CD14-positive monocyte (primary cell): ENCODE measurements around the gene SEMA3D. TPM values are rescaled to one million over a fixed set of nuclear protein-coding genes. Genes with fewer than 3 reads are reported as not detected.

Experiments
- DNase-seq, 3 donors: peaks; one replicate each; pipeline ENCODE4 v3.0.0-alpha.2; 2011 to 2022
- H2AFZ ChIP-seq: 2 replicates; pipeline ENCODE4 v1.6.0; 2012; ENCODE audit warnings: mild to moderate bottlenecking, low read depth, low read length, inconsistent platforms; ENCODE audit not compliant: insufficient read depth, poor library complexity, severe bottlenecking
- H3K27ac ChIP-seq, 2 donors: 1 replicate in 1 of 2; 2 replicates in 1 of 2; pipeline ENCODE4 v1.5.1; 2012 to 2013; ENCODE audit warnings: low read length in 2 of 2, control low read depth in 1 of 2, inconsistent platforms in 1 of 2, low read depth in 1 of 2, mild to moderate bottlenecking in 1 of 2
- H3K27me3 ChIP-seq, 2 donors: one replicate each; pipeline versions ENCODE4 v1.6.0 to v1.6.1; 2011 to 2013; ENCODE audit warnings: low read length in 2 of 2; ENCODE audit not compliant: control insufficient read depth in 2 of 2, insufficient read depth in 2 of 2
- H3K36me3 ChIP-seq, 2 donors: replicated peaks in 1 of 2; 1 replicate in 1 of 2; 2 replicates in 1 of 2; pipeline versions ENCODE4 v1.5.1 to v1.6.1; 2012 to 2013; ENCODE audit warnings: low read length in 2 of 2, control low read depth in 1 of 2, inconsistent platforms in 1 of 2, mild to moderate bottlenecking in 1 of 2; ENCODE audit not compliant: insufficient read depth in 2 of 2, control insufficient read depth in 1 of 2
- H3K4me1 ChIP-seq, 2 donors: 1 replicate in 1 of 2; 2 replicates in 1 of 2; pipeline versions ENCODE4 v1.5.1 to v1.6.1; 2012 to 2013; ENCODE audit warnings: low read length in 2 of 2, control low read depth in 1 of 2, inconsistent platforms in 1 of 2, mild to moderate bottlenecking in 1 of 2, moderate library complexity in 1 of 2; ENCODE audit not compliant: insufficient read depth in 2 of 2, control insufficient read depth in 1 of 2
- H3K4me2 ChIP-seq: replicated peaks from 2 replicates; pipeline ENCODE3; 2012; ENCODE audit warnings: low read length, moderate library complexity, mild to moderate bottlenecking; ENCODE audit not compliant: poor library complexity, severe bottlenecking; ENCODE audit errors: extremely low read depth
- H3K4me3 ChIP-seq, 3 experiments: fragments of 200-600 bp in 1 of 3; sonication (generic) in 1 of 3; replicated peaks in 1 of 3; 1 replicate in 2 of 3; 2 replicates in 1 of 3; pipeline ENCODE4 v1.5.1; 2011 to 2013; ENCODE audit warnings: low read length in 3 of 3, mild to moderate bottlenecking in 3 of 3, control low read depth in 2 of 3, low read depth in 2 of 3, inconsistent platforms in 1 of 3, moderate library complexity in 1 of 3
- H3K79me2 ChIP-seq: 2 replicates; pipeline ENCODE4 v1.6.0; 2012; ENCODE audit warnings: mild to moderate bottlenecking, control low read depth, inconsistent platforms, low read length, moderate library complexity; ENCODE audit not compliant: insufficient read depth
- H3K9ac ChIP-seq: 2 replicates; pipeline ENCODE4 v1.6.0; 2017; ENCODE audit warnings: low read length, mild to moderate bottlenecking; ENCODE audit not compliant: insufficient read depth, poor library complexity, severe bottlenecking
- H3K9me3 ChIP-seq, 2 donors: replicated peaks in 1 of 2; 1 replicate in 1 of 2; 2 replicates in 1 of 2; pipeline versions ENCODE4 v1.5.1 to v1.6.1; 2012 to 2013; ENCODE audit warnings: low read length in 2 of 2, control low read depth in 1 of 2; ENCODE audit not compliant: control insufficient read depth in 1 of 2, insufficient read depth in 1 of 2
- H4K20me1 ChIP-seq: 2 replicates; pipeline ENCODE4 v1.6.0; 2012; ENCODE audit warnings: mild to moderate bottlenecking, low read length, control low read depth, moderate library complexity; ENCODE audit not compliant: insufficient read depth
- H3K27ac Mint-ChIP-seq, 7 donors: one replicate each; pipeline ENCODE4 v1.8.0; 2020; ENCODE audit warnings: mild to moderate bottlenecking in 7 of 7, mixed read lengths in 7 of 7, moderate library complexity in 6 of 7, inconsistent platforms in 2 of 7
- H3K27me3 Mint-ChIP-seq, 3 donors: one replicate each; pipeline ENCODE4 v1.8.0; 2021 to 2022; ENCODE audit warnings: low read depth in 3 of 3, mild to moderate bottlenecking in 3 of 3, mixed read lengths in 3 of 3, moderate library complexity in 3 of 3, inconsistent platforms in 1 of 3
- H3K36me3 Mint-ChIP-seq, 2 donors: one replicate each; pipeline ENCODE4 v1.8.0; 2020; ENCODE audit warnings: mixed read lengths in 2 of 2, inconsistent platforms in 1 of 2, mild to moderate bottlenecking in 1 of 2
- H3K4me1 Mint-ChIP-seq: one replicate; pipeline ENCODE4 v1.8.0; 2020; ENCODE audit warnings: mild to moderate bottlenecking, mixed read lengths
- H3K4me3 Mint-ChIP-seq, 2 donors: one replicate each; pipeline ENCODE4 v1.8.0; 2020; ENCODE audit warnings: mild to moderate bottlenecking in 2 of 2, mixed read lengths in 2 of 2, moderate library complexity in 1 of 2
- H3K9me3 Mint-ChIP-seq, 7 donors: one replicate each; pipeline ENCODE4 v1.8.0; 2020 to 2022; ENCODE audit warnings: mixed read lengths in 7 of 7, mild to moderate bottlenecking in 6 of 7, moderate library complexity in 6 of 7, inconsistent platforms in 2 of 7
- WGBS: methylation state at CpG from one replicate; pipeline ENCODE4 v1.1.5; 2013; ENCODE audit warnings: missing lambda C conversion rate; ENCODE audit not compliant: insufficient coverage; 5-methylcytosine and 5-hydroxymethylcytosine counted together
- intact Hi-C, 2 donors: fragments of 100-400 bp; cut with micrococcal nuclease; formaldehyde crosslinking; loops; one replicate each; pipeline versions ENCODE4 v1.15.0 to v1.15.1; 2023
- polyA plus RNA-seq, 3 donors: library from polyadenylated mRNA; depleted of rRNA in 1 of 3; unstranded in 2 of 3; stranded (reverse) in 1 of 3; fragments of 300-500 nt in 2 of 3; fragments of >200 nt in 1 of 3; fragmentation: Illumina TruSeq in 2 of 3; gene quantifications; 1 replicate in 2 of 3; 2 replicates in 1 of 3; pipeline ENCODE4 v1.2.3, GENCODE V29; 2012 to 2021
- TF ChIP-seq, protein P1 (sequence below): fragments of 200-600 bp; IDR thresholded peaks from one replicate; pipeline ENCODE4 v1.8.0; 2022; ENCODE audit warnings: antibody characterized with exemption, mild to moderate bottlenecking

SEMA3D gene
- polyA plus RNA-seq, 3 donors: not detected

DNA sequence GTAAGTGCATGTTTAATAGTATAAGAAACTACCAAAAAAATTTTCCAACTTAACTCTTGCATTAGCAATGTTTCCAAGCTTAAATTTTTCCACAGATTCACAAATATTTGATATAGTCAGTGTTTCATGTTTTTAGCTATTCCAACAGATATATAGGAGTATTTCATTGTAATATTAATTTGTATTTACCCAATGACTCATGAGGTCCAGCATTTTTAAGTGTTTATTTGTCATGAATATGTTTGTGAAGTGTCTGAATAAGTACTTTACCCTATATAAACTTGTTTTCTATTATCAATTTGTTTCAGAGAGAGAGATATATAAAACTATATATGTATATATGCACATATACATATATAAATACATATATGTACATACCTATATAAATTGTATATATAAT, 71.0 kb downstream of the SEMA3D start:
- H3K27ac Mint-ChIP-seq: no peak overlapping the region
- H3K9me3 Mint-ChIP-seq: peaks cover 0 to 3% (median 2%) of the 10 kb centered on the region in 7 donors
- H3K9ac ChIP-seq: no peak overlapping the region
- H3K79me2 ChIP-seq: no peaks in the 10 kb centered on the region
- H4K20me1 ChIP-seq: no peaks in the 10 kb centered on the region
- DNase-seq: no peak
- no peaks in the 10 kb centered on the region for H3K36me3 ChIP-seq
- no peak overlapping the region for H3K4me3 Mint-ChIP-seq
- H2AFZ ChIP-seq: no peak overlapping the region
- H3K27me3 ChIP-seq: no peaks in the 10 kb centered on the region
- H3K4me2 ChIP-seq: no peak overlapping the region
- H3K36me3 Mint-ChIP-seq: no peaks in the 10 kb centered on the region
- no peaks in the 10 kb centered on the region for H3K4me1 Mint-ChIP-seq
- H3K27ac ChIP-seq: no peak overlapping the region
- no peak overlapping the region for H3K4me3 ChIP-seq
- H3K9me3 ChIP-seq: no peaks in the 10 kb centered on the region
- intact Hi-C loops: no loop called here
- H3K27me3 Mint-ChIP-seq: peaks cover 0 to 2% (median 0%) of the 10 kb centered on the region in 3 donors
- no peaks in the 10 kb centered on the region for H3K4me1 ChIP-seq
- TF ChIP-seq, protein P1, sequence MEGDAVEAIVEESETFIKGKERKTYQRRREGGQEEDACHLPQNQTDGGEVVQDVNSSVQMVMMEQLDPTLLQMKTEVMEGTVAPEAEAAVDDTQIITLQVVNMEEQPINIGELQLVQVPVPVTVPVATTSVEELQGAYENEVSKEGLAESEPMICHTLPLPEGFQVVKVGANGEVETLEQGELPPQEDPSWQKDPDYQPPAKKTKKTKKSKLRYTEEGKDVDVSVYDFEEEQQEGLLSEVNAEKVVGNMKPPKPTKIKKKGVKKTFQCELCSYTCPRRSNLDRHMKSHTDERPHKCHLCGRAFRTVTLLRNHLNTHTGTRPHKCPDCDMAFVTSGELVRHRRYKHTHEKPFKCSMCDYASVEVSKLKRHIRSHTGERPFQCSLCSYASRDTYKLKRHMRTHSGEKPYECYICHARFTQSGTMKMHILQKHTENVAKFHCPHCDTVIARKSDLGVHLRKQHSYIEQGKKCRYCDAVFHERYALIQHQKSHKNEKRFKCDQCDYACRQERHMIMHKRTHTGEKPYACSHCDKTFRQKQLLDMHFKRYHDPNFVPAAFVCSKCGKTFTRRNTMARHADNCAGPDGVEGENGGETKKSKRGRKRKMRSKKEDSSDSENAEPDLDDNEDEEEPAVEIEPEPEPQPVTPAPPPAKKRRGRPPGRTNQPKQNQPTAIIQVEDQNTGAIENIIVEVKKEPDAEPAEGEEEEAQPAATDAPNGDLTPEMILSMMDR: no peak

DNA sequence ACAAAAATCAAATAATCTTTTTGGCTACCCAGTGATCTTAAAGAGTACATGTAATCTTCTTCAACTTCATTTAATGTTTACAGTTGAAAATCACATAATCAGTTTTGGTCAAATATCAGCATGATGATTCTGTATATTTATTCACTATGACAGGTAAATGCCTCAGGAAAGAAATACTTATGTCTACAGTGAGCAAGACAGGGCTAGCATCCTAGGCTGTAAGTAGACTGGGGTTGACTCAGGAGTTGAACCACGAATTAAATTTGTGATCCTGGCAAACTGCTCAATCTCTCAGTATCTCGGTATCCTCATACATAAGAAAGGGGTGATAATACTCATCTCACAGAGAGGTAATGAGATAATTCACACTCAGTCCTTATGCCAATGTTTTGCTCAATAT, 71.8 kb downstream of the SEMA3D start:
- H3K4me1 Mint-ChIP-seq: no peaks in the 10 kb centered on the region
- H4K20me1 ChIP-seq: no peaks in the 10 kb centered on the region
- WGBS: no CpG with 5 or more reads among the region's 2 CpGs
- H3K4me3 ChIP-seq: no peak overlapping the region
- H3K27ac Mint-ChIP-seq: no peak overlapping the region
- H3K9ac ChIP-seq: no peak overlapping the region
- no peaks in the 10 kb centered on the region for H3K36me3 Mint-ChIP-seq
- H3K36me3 ChIP-seq: no peaks in the 10 kb centered on the region
- peaks cover 0 to 2% (median 0%) of the 10 kb centered on the region in 3 donors for H3K27me3 Mint-ChIP-seq
- H3K79me2 ChIP-seq: no peaks in the 10 kb centered on the region
- no peaks in the 10 kb centered on the region for H3K4me1 ChIP-seq
- intact Hi-C loops: no loop called here
- no peaks in the 10 kb centered on the region for H3K9me3 ChIP-seq
- H2AFZ ChIP-seq: no peak overlapping the region
- H3K9me3 Mint-ChIP-seq: peaks cover 0 to 3% (median 2%) of the 10 kb centered on the region in 7 donors
- H3K4me3 Mint-ChIP-seq: no peak overlapping the region
- no peaks in the 10 kb centered on the region for H3K27me3 ChIP-seq
- no peak overlapping the region for H3K27ac ChIP-seq
- H3K4me2 ChIP-seq: no peak overlapping the region
- TF ChIP-seq, protein P1: no peak
- no peak for DNase-seq
